ENCODE data around the gene POU3F1. TPM values are rescaled to one million over a fixed set of nuclear protein-coding genes. Genes with fewer than 3 reads are reported as not detected.

Gene POU3F1
- total RNA-seq, 4 donors from 2014 or later: 8.8 to 28.5 (median 13.5) TPM

- WGBS: 89% methylated on average over 3 of the region's 3 CpGs
- no peak for DNase-seq (ENCODE audit: low spot score in 2 of 2)
- peaks cover 7% of the 10 kb centered on the region for H3K4me1 ChIP-seq
- H3K4me3 ChIP-seq: no peak overlapping the region
- H3K9me3 ChIP-seq: no peaks in the 10 kb centered on the region
- no peak overlapping the region for H3K27ac ChIP-seq
- TF ChIP-seq POLR2A (IDR thresholded peaks at IDR 0.05) (no peak), CTCF (IDR thresholded peaks at IDR 0.05) (no peak), EP300 (IDR thresholded peaks at IDR 0.05) (no peak), POLR2AphosphoS5 (IDR thresholded peaks at IDR 0.05) (no peak)
- H3K27me3 ChIP-seq: peaks cover 20% of the 10 kb centered on the region
- no peaks in the 10 kb centered on the region for H3K36me3 ChIP-seq
Observed at GRCh38 chr1:38090796-38091195, 44.2 kb upstream of the POU3F1 start.

- no peak overlapping the region for H3K27ac ChIP-seq
- no peaks in the 10 kb centered on the region for H3K9me3 ChIP-seq
- H3K4me3 ChIP-seq: no peak overlapping the region
- peaks cover 12% of the 10 kb centered on the region for H3K4me1 ChIP-seq
- 91% methylated on average over 11 of the region's 11 CpGs for WGBS
- TF ChIP-seq POLR2AphosphoS5 (IDR thresholded peaks at IDR 0.05) (no peak), POLR2A (IDR thresholded peaks at IDR 0.05) (no peak), EP300 (IDR thresholded peaks at IDR 0.05) (no peak), CTCF (IDR thresholded peaks at IDR 0.05) (no peak)
- peaks cover 24% of the 10 kb centered on the region for H3K27me3 ChIP-seq
- no peak for DNase-seq (ENCODE audit: low spot score in 2 of 2)
- no peaks in the 10 kb centered on the region for H3K36me3 ChIP-seq
Observed at GRCh38 chr1:38089712-38090360, 43.2 kb upstream of the POU3F1 start.

- no peak overlapping the region for H3K27ac ChIP-seq
- H3K4me3 ChIP-seq: no peak overlapping the region
- DNase-seq (ENCODE audit: low spot score in 2 of 2): no peak
- WGBS: 39% methylated on average over 6 of the region's 6 CpGs
- H3K36me3 ChIP-seq: no peaks in the 10 kb centered on the region
- no peak for TF ChIP-seq POLR2AphosphoS5 (IDR thresholded peaks at IDR 0.05)
- TF ChIP-seq CTCF (IDR thresholded peaks at IDR 0.05): no peak
- TF ChIP-seq POLR2A (IDR thresholded peaks at IDR 0.05): no peak
- TF ChIP-seq EP300 (IDR thresholded peaks at IDR 0.05): no peak
- peaks cover 20% of the 10 kb centered on the region for H3K4me1 ChIP-seq
- no peaks in the 10 kb centered on the region for H3K9me3 ChIP-seq
- H3K27me3 ChIP-seq: peaks cover 24% of the 10 kb centered on the region
Observed at GRCh38 chr1:38088791-38089190, 42.2 kb upstream of the POU3F1 start.

DNA sequence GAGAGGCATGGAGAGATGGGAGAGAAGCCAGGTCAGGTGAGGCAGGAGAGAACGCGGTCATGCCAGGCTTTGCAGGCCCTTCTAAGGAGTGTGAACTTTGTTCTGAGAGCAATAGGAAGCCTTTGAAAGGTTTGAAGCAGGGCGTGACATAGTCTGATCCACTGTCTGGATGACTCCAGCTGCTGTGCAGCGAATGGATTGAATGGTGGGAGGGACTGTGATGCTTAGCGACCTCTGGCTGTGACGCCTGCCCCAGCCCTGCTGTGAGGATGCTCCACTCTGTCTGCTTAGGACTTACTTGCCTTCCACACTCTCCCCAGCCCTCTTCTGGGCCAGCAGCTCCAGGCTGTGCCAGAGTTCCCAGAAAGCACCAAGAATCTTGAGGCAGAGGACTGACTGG lies 41.8 kb upstream of the POU3F1 start:
- Histone ChIP-seq H3K4me3 (no peak overlapping the region), H3K27ac (no peak overlapping the region), H3K9me3 (no peaks in the 10 kb centered on the region), H3K36me3 (no peaks in the 10 kb centered on the region), H3K27me3 (peaks cover 24% of the 10 kb centered on the region), H3K4me1 (peaks cover 21% of the 10 kb centered on the region)
- no peak for DNase-seq (ENCODE audit: low spot score in 2 of 2)
- TF ChIP-seq POLR2A (IDR thresholded peaks at IDR 0.05) (no peak), CTCF (IDR thresholded peaks at IDR 0.05) (no peak), POLR2AphosphoS5 (IDR thresholded peaks at IDR 0.05) (no peak), EP300 (IDR thresholded peaks at IDR 0.05) (no peak)
- WGBS: 38% methylated on average over 6 of the region's 6 CpGs

DNA sequence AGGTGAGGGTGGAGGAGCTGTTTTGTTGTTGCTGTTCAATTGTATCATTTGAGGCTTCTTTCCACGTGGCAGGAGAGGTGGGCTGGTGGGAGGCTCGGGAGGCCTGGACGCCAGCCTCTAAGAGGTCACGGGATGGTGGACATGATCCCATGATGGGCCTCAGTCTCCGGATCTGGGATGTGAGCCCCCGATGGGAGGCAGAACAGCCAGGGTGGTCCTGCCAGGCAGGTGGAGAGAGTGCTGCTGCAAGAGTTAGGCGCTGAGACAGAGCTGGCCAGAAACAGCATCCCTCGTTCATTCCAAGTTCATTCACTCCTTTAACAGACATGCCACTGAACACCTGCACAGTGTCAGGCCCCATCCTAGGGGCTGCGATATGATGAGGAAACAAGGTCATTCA lies 41.1 kb upstream of the POU3F1 start:
- Histone ChIP-seq H3K9me3 (no peaks in the 10 kb centered on the region), H3K27ac (no peak overlapping the region), H3K4me3 (no peak overlapping the region), H3K36me3 (no peaks in the 10 kb centered on the region), H3K4me1 (peaks cover 26% of the 10 kb centered on the region), H3K27me3 (peaks cover 24% of the 10 kb centered on the region)
- TF ChIP-seq EP300 (IDR thresholded peaks at IDR 0.05): no peak
- TF ChIP-seq CTCF (IDR thresholded peaks at IDR 0.05): no peak
- no peak for TF ChIP-seq POLR2AphosphoS5 (IDR thresholded peaks at IDR 0.05)
- no peak for TF ChIP-seq POLR2A (IDR thresholded peaks at IDR 0.05)
- DNase-seq (ENCODE audit: low spot score in 2 of 2): no peak
- WGBS: 86% methylated on average over 9 of the region's 9 CpGs

All from suprapubic skin (tissue), 4 donors.